GM23248 (cell line): ENCODE results near the gene MEIS2.

Experiments used
- EZH2 ChIP-seq: fragments of 200-600 bp; sonication (generic); IDR thresholded peaks from 2 replicates; pipeline ENCODE4 v1.6.1; 2018; ENCODE audit warnings: antibody characterized with exemption, mild to moderate bottlenecking; ENCODE audit not compliant: insufficient read depth, poor library complexity, severe bottlenecking
- EZH2phosphoT487 ChIP-seq: fragments of 200-600 bp; sonication (generic); IDR thresholded peaks from 2 replicates; pipeline ENCODE4 v1.6.1; 2018; ENCODE audit warnings: antibody characterized with exemption, moderate library complexity, mild to moderate bottlenecking, low read depth; ENCODE audit not compliant: insufficient read depth

GRCh38 chr15:37098468-37099318 lies 1.7 kb downstream of the MEIS2 start:
- no peak for TF ChIP-seq EZH2phosphoT487
- TF ChIP-seq EZH2 = no peak
